ENCODE measurements around the gene FAM167B. TPM values are rescaled to one million over a fixed set of nuclear protein-coding genes. Genes with fewer than 3 reads are reported as not detected.

FAM167B gene
- total RNA-seq, 1 experiment from 2014 or later, result not detected

Other genes with a start within 250 kb of the FAM167B start
- gene KHDRBS1, start 233.4 kb upstream of the FAM167B start, total RNA-seq (2014; rRNA removed; shearing (Covaris generic)), result 64.2 and 64.7 TPM in 2 replicates
- 4.3 and 4.5 TPM in 2 replicates for gene TMEM39B, start 174.3 kb upstream of the FAM167B start, total RNA-seq (2014; rRNA removed; shearing (Covaris generic))
- 44.2 and 45.8 TPM in 2 replicates for gene KPNA6, start 139.2 kb upstream of the FAM167B start, total RNA-seq (2014; rRNA removed; shearing (Covaris generic))
- 63.1 and 66.6 TPM in 2 replicates for gene TXLNA, start 67.5 kb upstream of the FAM167B start, total RNA-seq (2014; rRNA removed; shearing (Covaris generic))
- 11.2 and 15.7 TPM in 2 replicates for gene CCDC28B, start 46.6 kb upstream of the FAM167B start, total RNA-seq (2014; rRNA removed; shearing (Covaris generic))
- 3.0 and 3.8 TPM in 2 replicates for gene IQCC, start 41.6 kb upstream of the FAM167B start, total RNA-seq (2014; rRNA removed; shearing (Covaris generic))
- gene DCDC2B, start 38.1 kb upstream of the FAM167B start, total RNA-seq (2014; rRNA removed; shearing (Covaris generic)), result not detected in 2 replicates
- 6.4 and 8.7 TPM in 2 replicates for gene TMEM234, start 24.9 kb upstream of the FAM167B start, total RNA-seq (2014; rRNA removed; shearing (Covaris generic))
- gene EIF3I, start 24.8 kb upstream of the FAM167B start, total RNA-seq (2014; rRNA removed; shearing (Covaris generic)), result 682 and 715 TPM in 2 replicates
- gene LCK, start 4.0 kb downstream of the FAM167B start, total RNA-seq (2014; rRNA removed; shearing (Covaris generic)), result 0.06 TPM in 1 of 2 replicates, not detected in the other
- gene HDAC1, start 44.9 kb downstream of the FAM167B start, total RNA-seq (2014; rRNA removed; shearing (Covaris generic)), result 96.9 and 122 TPM in 2 replicates
- gene MARCKSL1, start 89.0 kb downstream of the FAM167B start, total RNA-seq (2014; rRNA removed; shearing (Covaris generic)), result 132 and 151 TPM in 2 replicates
- gene FAM229A, start 115.3 kb downstream of the FAM167B start, total RNA-seq (2014; rRNA removed; shearing (Covaris generic)), result 0.48 and 2.7 TPM in 2 replicates
- gene TSSK3, start 115.3 kb downstream of the FAM167B start, total RNA-seq (2014; rRNA removed; shearing (Covaris generic)), result 1.9 TPM in 1 of 2 replicates, not detected in the other
- gene BSDC1, start 147.2 kb downstream of the FAM167B start, total RNA-seq (2014; rRNA removed; shearing (Covaris generic)), result 69.0 and 75.7 TPM in 2 replicates
- gene ZBTB8B, start 217.8 kb downstream of the FAM167B start, total RNA-seq (2014; rRNA removed; shearing (Covaris generic)), result 0.17 and 0.45 TPM in 2 replicates